Keratinocyte (primary cell): ENCODE measurements around the gene FGGY. TPM values are rescaled to one million over a fixed set of nuclear protein-coding genes. Genes with fewer than 3 reads are reported as not detected.

Experiments
- DNase-seq: peaks from one replicate; pipeline ENCODE4 v3.0.0-alpha.2; 2011; ENCODE audit warnings: low read depth, missing footprints, low spot score
- FAIRE-seq: peaks from 2 replicates; lab custom pipeline; 2011; peaks lifted over from hg19 to GRCh38; lab: Jason Lieb, UNC
- H2AFZ ChIP-seq: 2 replicates; pipeline ENCODE4 v1.6.0; 2012; ENCODE audit warnings: low read length, control low read depth, inconsistent platforms; ENCODE audit not compliant: control insufficient read depth
- H3K27ac ChIP-seq: 2 replicates; pipeline ENCODE4 v1.5.1; 2011; ENCODE audit warnings: low read length; ENCODE audit not compliant: control insufficient read depth, insufficient read depth
- H3K27me3 ChIP-seq: 3 replicates; pipeline ENCODE4 v1.6.0; 2011; ENCODE audit warnings: low read length; ENCODE audit not compliant: control insufficient read depth, insufficient read depth; ENCODE audit errors: extremely low read depth
- H3K36me3 ChIP-seq, 2 experiments: 2 replicates in 1 of 2; 3 replicates in 1 of 2; pipeline ENCODE4 v1.5.1; 2011; ENCODE audit warnings: low read length in 2 of 2, mild to moderate bottlenecking in 1 of 2; ENCODE audit not compliant: control insufficient read depth in 2 of 2, insufficient read depth in 2 of 2; ENCODE audit errors: extremely low read depth in 1 of 2
- H3K4me1 ChIP-seq: 3 replicates; pipeline ENCODE4 v1.5.1; 2011; ENCODE audit warnings: low read length; ENCODE audit not compliant: control insufficient read depth, insufficient read depth; ENCODE audit errors: extremely low read depth
- H3K4me2 ChIP-seq: 3 replicates; pipeline ENCODE4 v1.6.0; 2011; ENCODE audit warnings: low read depth, low read length; ENCODE audit not compliant: control insufficient read depth, insufficient read depth; ENCODE audit errors: extremely low read depth
- H3K4me3 ChIP-seq, 3 experiments: fragments of 200-600 bp in 1 of 3; sonication (generic) in 1 of 3; 2 replicates in 2 of 3; 3 replicates in 1 of 3; pipeline ENCODE4 v1.5.1; 2011 to 2016; ENCODE audit warnings: low read length in 3 of 3, mild to moderate bottlenecking in 3 of 3, control low read depth in 2 of 3, inconsistent platforms in 1 of 3, low read depth in 1 of 3, mixed read lengths in 1 of 3, mixed run types in 1 of 3, moderate library complexity in 1 of 3; ENCODE audit not compliant: control insufficient read depth in 2 of 3, insufficient read depth in 2 of 3; ENCODE audit errors: extremely low read depth in 1 of 3
- H3K79me2 ChIP-seq: 2 replicates; pipeline ENCODE4 v1.6.0; 2012; ENCODE audit warnings: low read length; ENCODE audit not compliant: control insufficient read depth, insufficient read depth
- H3K9ac ChIP-seq: 3 replicates; pipeline ENCODE4 v1.6.0; 2011; ENCODE audit warnings: low read length; ENCODE audit not compliant: control insufficient read depth, insufficient read depth; ENCODE audit errors: extremely low read depth
- H3K9me1 ChIP-seq: 3 replicates; pipeline ENCODE4 v1.6.0; 2011; ENCODE audit warnings: low read length; ENCODE audit not compliant: control insufficient read depth, insufficient read depth; ENCODE audit errors: extremely low read depth
- H3K9me3 ChIP-seq: 2 replicates; pipeline ENCODE4 v1.5.1; 2012; ENCODE audit warnings: low read depth, low read length; ENCODE audit not compliant: control insufficient read depth
- H4K20me1 ChIP-seq: 3 replicates; pipeline ENCODE4 v1.6.0; 2011; ENCODE audit warnings: low read length; ENCODE audit not compliant: control insufficient read depth, insufficient read depth; ENCODE audit errors: extremely low read depth
- CTCF ChIP-seq, 3 experiments: IDR thresholded peaks in 1 of 3; conservative IDR thresholded peaks in 1 of 3; optimal IDR thresholded peaks in 1 of 3; 2 replicates in 2 of 3; 3 replicates in 1 of 3; pipeline versions ENCODE3 to v1.5.1; 2011; ENCODE audit warnings: low read length in 3 of 3, mild to moderate bottlenecking in 3 of 3, moderate library complexity in 2 of 3, control low read depth in 1 of 3, inconsistent platforms in 1 of 3; ENCODE audit not compliant: insufficient read depth in 2 of 3; ENCODE audit errors: extremely low read depth in 1 of 3
- EZH2 ChIP-seq: IDR thresholded peaks from one replicate; pipeline ENCODE4 v1.6.1; 2012; ENCODE audit warnings: inconsistent platforms, mild to moderate bottlenecking, low read length, moderate library complexity
- dilution Hi-C: fragments of 300-500 bp; cut with MboI; formaldehyde crosslinking; loops from one replicate; pipeline ENCODE4 v1.7.0; 2020; ENCODE audit warnings: low sequenced_read_pairs; ENCODE audit not compliant: extremely low pct_ligation_motif_present
- polyA plus RNA-seq, 5 experiments: library from polyadenylated mRNA; depleted of rRNA in 3 of 5; stranded (reverse) in 3 of 5; stranded (forward) in 1 of 5; unstranded in 1 of 5; fragments of >200 nt; gene quantifications; 1 replicate in 1 of 5; 2 replicates in 3 of 5; 3 replicates in 1 of 5; pipeline versions ENCODE4 v1.2.1 to v1.2.3, GENCODE V29; 2011 to 2012; ENCODE audit warnings: missing spikeins in 2 of 5, low read depth in 1 of 5, low replicate concordance in 1 of 5

FGGY gene
- polyA plus RNA-seq, 1 donor (not counting 4 experiments of a cell fraction or from before 2014, with no cell fraction given), result 16.6 TPM

- Histone ChIP-seq H3K9me3 (no peaks in the 10 kb centered on the region), H3K9ac (peak overlapping the region; percentile 8), H3K9me1 (no peaks in the 10 kb centered on the region), H3K27me3 (no peaks in the 10 kb centered on the region), H3K79me2 (no peaks in the 10 kb centered on the region), H3K27ac (peak overlapping the region; percentile 82), H3K36me3 (no peaks in the 10 kb centered on the region), H3K4me2 (peak overlapping the region; percentile 60), H4K20me1 (no peaks in the 10 kb centered on the region), H3K4me1 (peaks cover 46% of the 10 kb centered on the region), H3K4me3 (no peak overlapping the region), H2AFZ (no peak overlapping the region)
- TF ChIP-seq CTCF (optimal IDR thresholded peaks at IDR 0.05 in 1 of 3, IDR thresholded peaks at IDR 0.05 in 1 of 3, conservative IDR thresholded peaks at IDR 0.05 in 1 of 3; ENCODE audit: extremely low read depth in 1 of 3, insufficient read depth in 2 of 3, low read length in 3 of 3) (no peak), EZH2 (no peak)
- dilution Hi-C loops, result no loop called here
- peak; percentile 90 for FAIRE-seq
- peak; percentile 25 for DNase-seq
Measured at GRCh38 chr1:59499273-59499942, 202.5 kb downstream of the FGGY start.

GRCh38 chr1:59499943-59500569, 203.2 kb downstream of the FGGY start:
- Histone ChIP-seq H3K9me3 (no peaks in the 10 kb centered on the region), H3K36me3 (no peaks in the 10 kb centered on the region), H3K79me2 (no peaks in the 10 kb centered on the region), H3K4me3 (no peak overlapping the region), H3K4me2 (no peak overlapping the region), H3K9ac (peak overlapping the region; percentile 29), H2AFZ (no peak overlapping the region), H3K27ac (peak overlapping the region; percentile 82), H4K20me1 (no peaks in the 10 kb centered on the region), H3K27me3 (no peaks in the 10 kb centered on the region), H3K9me1 (no peaks in the 10 kb centered on the region), H3K4me1 (peaks cover 46% of the 10 kb centered on the region)
- dilution Hi-C loops, result no loop called here
- no peak for TF ChIP-seq CTCF (optimal IDR thresholded peaks at IDR 0.05 in 1 of 3, IDR thresholded peaks at IDR 0.05 in 1 of 3, conservative IDR thresholded peaks at IDR 0.05 in 1 of 3; ENCODE audit: extremely low read depth in 1 of 3, insufficient read depth in 2 of 3, low read length in 3 of 3)
- no peak for TF ChIP-seq EZH2
- DNase-seq (no peak), FAIRE-seq (no peak)
